ENCODE data around the gene UBE2K. TPM values are rescaled to one million over a fixed set of nuclear protein-coding genes. Genes with fewer than 3 reads are reported as not detected.

Gene UBE2K
- total RNA-seq, 1 experiment from 2014 or later: 151 TPM

GRCh38 chr4:39658756-39659155 lies 39.2 kb upstream of the UBE2K start:
- WGBS (ENCODE audit: extremely low coverage, insufficient read length, low lambda C conversion rate): no CpG with 5 or more reads among the region's 3 CpGs
- Mint-ChIP-seq H3K4me1 (no peaks in the 10 kb centered on the region), H3K27me3 (ENCODE audit: low read depth) (no peaks in the 10 kb centered on the region), H3K36me3 (ENCODE audit: insufficient read depth in 1 of 3, low read depth in 3 of 3) (peaks cover 0 to 5% (median 0%) of the 10 kb centered on the region in 3 experiments; a peak in 1 of 7 replicates), H3K27ac (no peak overlapping the region; a peak in 1 of 7 replicates), H3K9me3 (no peaks in the 10 kb centered on the region), H3K4me3 (no peak overlapping the region)
- Histone ChIP-seq H3K23ac (ENCODE audit: insufficient read length, low read depth, low read length) (no peak overlapping the region), H2BK12ac (ENCODE audit: insufficient read length, low read depth, low read length) (no peak overlapping the region), H2BK20ac (ENCODE audit: low read depth, low read length, poor library complexity, severe bottlenecking) (no peak overlapping the region), H4K8ac (replicated peaks; ENCODE audit: insufficient read length, low read depth, low read length) (no peak overlapping the region), H3K4me2 (ENCODE audit: insufficient read depth, insufficient read length, low read length) (no peak overlapping the region), H2BK5ac (ENCODE audit: insufficient read length, low read length) (no peak overlapping the region), H4K20me1 (ENCODE audit: control insufficient read depth, insufficient read depth, insufficient read length) (no peaks in the 10 kb centered on the region), H2BK15ac (ENCODE audit: low read depth, low read length) (no peak overlapping the region), H3K4me1 (ENCODE audit: insufficient read depth, low read length) (no peaks in the 10 kb centered on the region), H3K23me2 (ENCODE audit: insufficient read length, low read depth, low read length, poor library complexity, severe bottlenecking) (no peaks in the 10 kb centered on the region), H4K5ac (ENCODE audit: insufficient read length, low read depth, low read length) (no peak overlapping the region), H2AFZ (ENCODE audit: low read length) (no peak overlapping the region), H3K79me2 (ENCODE audit: insufficient read depth, low read length) (no peaks in the 10 kb centered on the region), H2BK120ac (ENCODE audit: low read depth, low read length, poor library complexity, severe bottlenecking) (no peak overlapping the region), H3K79me1 (ENCODE audit: insufficient read depth, low read depth, low read length, poor library complexity, severe bottlenecking) (no peaks in the 10 kb centered on the region), H3K56ac (ENCODE audit: insufficient read length, low read depth, low read length) (no peak overlapping the region), H3K27ac (ENCODE audit: insufficient read length, low read depth, low read length) (no peak overlapping the region), H3K27me3 (ENCODE audit: insufficient read depth, low read length) (no peaks in the 10 kb centered on the region), H2AK5ac (ENCODE audit: insufficient read length, low read length) (no peak overlapping the region), H3K4ac (ENCODE audit: low read depth, low read length) (no peak overlapping the region), H3K18ac (ENCODE audit: insufficient read length, low read depth, low read length) (no peak overlapping the region), H3K14ac (ENCODE audit: insufficient read depth, low read length) (no peak overlapping the region), H3K9me3 (ENCODE audit: control insufficient read depth, low read depth, low read length) (no peaks in the 10 kb centered on the region), H3K9ac (ENCODE audit: extremely low read depth, insufficient read length, low read length) (no peak overlapping the region), H3T11ph (ENCODE audit: low read length) (no peak overlapping the region), H4K91ac (ENCODE audit: insufficient read length, low read depth, low read length) (no peak overlapping the region)
- DNase-seq: no peak
- TF ChIP-seq, protein P1, sequence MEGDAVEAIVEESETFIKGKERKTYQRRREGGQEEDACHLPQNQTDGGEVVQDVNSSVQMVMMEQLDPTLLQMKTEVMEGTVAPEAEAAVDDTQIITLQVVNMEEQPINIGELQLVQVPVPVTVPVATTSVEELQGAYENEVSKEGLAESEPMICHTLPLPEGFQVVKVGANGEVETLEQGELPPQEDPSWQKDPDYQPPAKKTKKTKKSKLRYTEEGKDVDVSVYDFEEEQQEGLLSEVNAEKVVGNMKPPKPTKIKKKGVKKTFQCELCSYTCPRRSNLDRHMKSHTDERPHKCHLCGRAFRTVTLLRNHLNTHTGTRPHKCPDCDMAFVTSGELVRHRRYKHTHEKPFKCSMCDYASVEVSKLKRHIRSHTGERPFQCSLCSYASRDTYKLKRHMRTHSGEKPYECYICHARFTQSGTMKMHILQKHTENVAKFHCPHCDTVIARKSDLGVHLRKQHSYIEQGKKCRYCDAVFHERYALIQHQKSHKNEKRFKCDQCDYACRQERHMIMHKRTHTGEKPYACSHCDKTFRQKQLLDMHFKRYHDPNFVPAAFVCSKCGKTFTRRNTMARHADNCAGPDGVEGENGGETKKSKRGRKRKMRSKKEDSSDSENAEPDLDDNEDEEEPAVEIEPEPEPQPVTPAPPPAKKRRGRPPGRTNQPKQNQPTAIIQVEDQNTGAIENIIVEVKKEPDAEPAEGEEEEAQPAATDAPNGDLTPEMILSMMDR (conservative IDR thresholded peaks at IDR 0.05): peak; percentile 31; the same call in 2 of the 3 replicates

Data from H9 (cell line).